MCF 10A (cell line): ENCODE measurements around the gene DNAJB7. TPM values are rescaled to one million over a fixed set of nuclear protein-coding genes. Genes with fewer than 3 reads are reported as not detected.
"Not testable (repeated sequence)": the region's sequence is repeated elsewhere in the genome, so short reads cannot be mapped to it uniquely, and the experiment has no call there.

Source experiments
- BruUV-seq: library from RNA; stranded (reverse); fragments of 400-500 nt; replicated peaks from 2 replicates; lab custom pipeline; 2021; lab: Mats Ljungman, UMichigan
- CTCF ChIA-PET: fragments of 300-600 bp; sonication (Branson Sonifier 250); formaldehyde crosslinking; extraction: SDS; loops from one replicate; lab custom pipeline; 2021; ENCODE audit warnings: antibody characterized with exemption, inconsistent platforms; lab: Yijun Ruan, JAX
- POLR2A ChIA-PET: fragments of 300-600, 350-650 bp; sonication (Branson Sonifier 250); formaldehyde crosslinking; extraction: SDS; loops from one replicate; lab custom pipeline; 2020; ENCODE audit warnings: antibody characterized with exemption, inconsistent platforms; lab: Yijun Ruan, JAX
- DNase-seq: peaks from one replicate; pipeline ENCODE4 v3.0.0-alpha.2; 2018; ENCODE audit not compliant: unreplicated experiment
- H3K27ac Mint-ChIP-seq: one replicate; pipeline ENCODE4 v1.8.0; 2022; ENCODE audit warnings: mild to moderate bottlenecking, low read depth, mixed read lengths; ENCODE audit not compliant: unreplicated experiment
- H3K27me3 Mint-ChIP-seq: one replicate; pipeline ENCODE4 v1.8.0; 2022; ENCODE audit warnings: mixed read lengths; ENCODE audit not compliant: insufficient read depth, unreplicated experiment
- H3K36me3 Mint-ChIP-seq: one replicate; pipeline ENCODE4 v1.8.0; 2022; ENCODE audit warnings: mild to moderate bottlenecking, moderate library complexity, mixed read lengths; ENCODE audit not compliant: insufficient read depth, unreplicated experiment
- H3K4me1 Mint-ChIP-seq: one replicate; pipeline ENCODE4 v1.8.0; 2022; ENCODE audit warnings: mixed read lengths; ENCODE audit not compliant: insufficient read depth, unreplicated experiment
- H3K4me3 Mint-ChIP-seq: one replicate; pipeline ENCODE4 v1.8.0; 2022; ENCODE audit warnings: mild to moderate bottlenecking, moderate library complexity, mixed read lengths; ENCODE audit not compliant: unreplicated experiment
- H3K9me3 Mint-ChIP-seq: one replicate; pipeline ENCODE4 v1.8.0; 2022; ENCODE audit warnings: mixed read lengths; ENCODE audit not compliant: unreplicated experiment
- intact Hi-C: fragments of 100-400 bp; cut with micrococcal nuclease; formaldehyde crosslinking; loops from 2 replicates; pipeline ENCODE4 v1.14.1; 2022
- total RNA-seq: library from RNA; stranded (reverse); gene quantifications from 2 replicates; pipeline ENCODE4 v1.2.3, GENCODE V29; 2022
- TF ChIP-seq, protein P1 (sequence below): fragments of 200-600 bp; IDR thresholded peaks from one replicate; pipeline ENCODE4 v1.8.0; 2022; ENCODE audit warnings: antibody characterized with exemption, mild to moderate bottlenecking; ENCODE audit not compliant: unreplicated experiment

DNAJB7 gene
- total RNA-seq, 1 experiment from 2014 or later = not detected

DNA sequence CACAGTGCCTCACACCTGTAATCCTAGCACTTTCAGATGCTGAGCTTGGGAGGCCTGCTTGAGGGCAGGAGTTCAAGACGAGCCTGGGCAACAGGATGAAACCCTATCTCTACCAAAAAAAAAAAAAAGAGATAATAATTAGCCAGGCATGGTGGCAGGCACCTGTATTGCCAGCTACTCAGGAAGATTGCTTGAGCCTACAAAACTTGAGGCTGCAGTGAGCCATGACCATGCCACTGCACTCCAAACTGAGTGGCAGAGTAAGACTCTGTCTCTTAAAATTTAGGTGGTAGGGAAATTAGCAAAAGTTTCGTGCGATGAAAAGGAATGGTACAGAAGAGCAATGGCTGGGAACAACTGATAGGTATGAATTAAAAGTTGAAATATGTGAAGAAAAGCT, 23.4 kb downstream of the DNAJB7 start:
- POLR2A ChIA-PET = interaction anchor here (0.6 to 1.8 kb wide), 5 partner anchors 8 to 1318 kb away, joined by 3 to 8 read pairs (median 4); partner anchors contain the start of genes ATF4, ST13 and XPNPEP3
- H3K4me1 Mint-ChIP-seq = peaks cover 19% of the 10 kb centered on the region
- H3K9me3 Mint-ChIP-seq = no peaks in the 10 kb centered on the region
- BruUV-seq = no TSS peak
- intact Hi-C loops = no loop called here
- H3K27ac Mint-ChIP-seq = no peak overlapping the region
- no peak overlapping the region for H3K4me3 Mint-ChIP-seq
- no peak for DNase-seq
- TF ChIP-seq, protein P1, sequence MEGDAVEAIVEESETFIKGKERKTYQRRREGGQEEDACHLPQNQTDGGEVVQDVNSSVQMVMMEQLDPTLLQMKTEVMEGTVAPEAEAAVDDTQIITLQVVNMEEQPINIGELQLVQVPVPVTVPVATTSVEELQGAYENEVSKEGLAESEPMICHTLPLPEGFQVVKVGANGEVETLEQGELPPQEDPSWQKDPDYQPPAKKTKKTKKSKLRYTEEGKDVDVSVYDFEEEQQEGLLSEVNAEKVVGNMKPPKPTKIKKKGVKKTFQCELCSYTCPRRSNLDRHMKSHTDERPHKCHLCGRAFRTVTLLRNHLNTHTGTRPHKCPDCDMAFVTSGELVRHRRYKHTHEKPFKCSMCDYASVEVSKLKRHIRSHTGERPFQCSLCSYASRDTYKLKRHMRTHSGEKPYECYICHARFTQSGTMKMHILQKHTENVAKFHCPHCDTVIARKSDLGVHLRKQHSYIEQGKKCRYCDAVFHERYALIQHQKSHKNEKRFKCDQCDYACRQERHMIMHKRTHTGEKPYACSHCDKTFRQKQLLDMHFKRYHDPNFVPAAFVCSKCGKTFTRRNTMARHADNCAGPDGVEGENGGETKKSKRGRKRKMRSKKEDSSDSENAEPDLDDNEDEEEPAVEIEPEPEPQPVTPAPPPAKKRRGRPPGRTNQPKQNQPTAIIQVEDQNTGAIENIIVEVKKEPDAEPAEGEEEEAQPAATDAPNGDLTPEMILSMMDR = no peak
- peaks cover 100% of the 10 kb centered on the region for H3K36me3 Mint-ChIP-seq
- CTCF ChIA-PET = interaction anchor here (0.6 to 0.9 kb wide), 3 partner anchors 16 to 449 kb away, joined by 3 read pairs; no protein-coding TSS in a partner anchor
- no peaks in the 10 kb centered on the region for H3K27me3 Mint-ChIP-seq

GRCh38 chr22:40834619-40835018, 27.3 kb downstream of the DNAJB7 start:
- H3K4me3 Mint-ChIP-seq = no peak overlapping the region
- H3K27ac Mint-ChIP-seq = no peak overlapping the region
- ChIA-PET POLR2A (interaction anchor here (1.3 to 3.9 kb wide), 5 partner anchors 10 to 22 kb away, joined by 3 to 11 read pairs (median 4); partner anchors contain the start of genes SLC25A17, ST13 and XPNPEP3), CTCF (interaction anchor here (0.6 to 2.2 kb wide), 4 partner anchors 16 to 401 kb away, joined by 3 to 7 read pairs (median 3); partner anchors contain the start of gene SLC25A17)
- TF ChIP-seq, protein P1 = no peak
- intact Hi-C loops = no loop called here
- BruUV-seq = no TSS peak
- no peaks in the 10 kb centered on the region for H3K9me3 Mint-ChIP-seq
- H3K4me1 Mint-ChIP-seq = no peaks in the 10 kb centered on the region
- peaks cover 100% of the 10 kb centered on the region for H3K36me3 Mint-ChIP-seq
- DNase-seq = no peak
- no peaks in the 10 kb centered on the region for H3K27me3 Mint-ChIP-seq

GRCh38 chr22:40829131-40829530, 32.8 kb downstream of the DNAJB7 start:
- POLR2A ChIA-PET = interaction anchor here (1.1 kb wide), 1 partner anchor 9 kb away, joined by 4 read pairs; the partner anchor contains the start of gene SLC25A17
- CTCF ChIA-PET = no interaction called here
- H3K9me3 Mint-ChIP-seq = no peaks in the 10 kb centered on the region
- H3K4me1 Mint-ChIP-seq = no peaks in the 10 kb centered on the region
- no TSS peak for BruUV-seq
- peak overlapping the region; percentile 63 for H3K27ac Mint-ChIP-seq
- DNase-seq = no peak
- H3K36me3 Mint-ChIP-seq = peaks cover 99% of the 10 kb centered on the region
- no peaks in the 10 kb centered on the region for H3K27me3 Mint-ChIP-seq
- no peak overlapping the region for H3K4me3 Mint-ChIP-seq
- intact Hi-C loops = no loop called here
- TF ChIP-seq, protein P1 = no peak

DNA sequence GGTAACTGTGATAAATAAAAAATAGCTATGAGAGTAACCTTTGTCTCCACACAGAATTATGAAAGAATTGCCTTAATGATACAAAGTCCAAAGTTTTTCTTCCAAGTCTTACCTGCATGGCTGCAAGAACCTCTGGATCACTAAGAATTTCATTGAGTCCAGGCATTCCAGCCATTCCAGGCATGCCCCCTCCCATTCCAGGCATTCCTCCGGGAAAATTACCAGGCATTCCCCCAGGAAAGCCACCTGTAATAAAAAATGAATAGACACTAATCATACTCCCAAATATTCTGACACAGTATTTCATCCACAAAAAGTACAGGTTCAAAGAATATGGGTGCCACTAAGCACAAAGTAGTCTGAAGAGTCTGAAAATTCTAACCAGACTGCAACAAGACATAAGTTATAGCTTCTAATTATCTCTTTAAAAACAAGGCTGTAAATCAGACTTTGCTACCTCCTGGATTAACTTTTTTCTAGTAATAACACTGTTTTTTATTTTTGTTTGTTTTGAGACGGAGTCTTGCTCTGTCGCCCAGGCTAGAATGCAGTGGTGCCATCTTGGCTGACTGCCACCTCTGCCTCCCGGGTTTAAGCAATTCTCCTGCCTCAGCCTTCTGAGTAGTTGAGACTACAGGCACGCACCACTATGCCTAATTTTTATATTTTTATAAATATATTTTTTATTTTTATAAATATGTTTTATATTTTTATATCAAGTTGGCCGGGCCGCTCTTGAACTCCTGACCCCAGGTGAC, 34.8 kb downstream of the DNAJB7 start:
- peak; percentile 20 for DNase-seq
- Mint-ChIP-seq H3K27ac (peak overlapping the region; percentile 35), H3K4me1 (no peaks in the 10 kb centered on the region), H3K27me3 (no peaks in the 10 kb centered on the region), H3K9me3 (no peaks in the 10 kb centered on the region), H3K36me3 (peaks cover 97% of the 10 kb centered on the region), H3K4me3 (no peak overlapping the region)
- TF ChIP-seq, protein P1 = no peak
- BruUV-seq = no TSS peak
- POLR2A ChIA-PET = no interaction called here
- intact Hi-C loops = no loop called here
- CTCF ChIA-PET = interaction anchor here (0.7 kb wide), 1 partner anchor 88 kb away, joined by 5 read pairs; no protein-coding TSS in a partner anchor

GRCh38 chr22:40826292-40826691, 35.6 kb downstream of the DNAJB7 start:
- BruUV-seq = TSS peak; percentile 92
- intact Hi-C loops, H3K9me3 Mint-ChIP-seq, POLR2A ChIA-PET, H3K27ac Mint-ChIP-seq, DNase-seq, CTCF ChIA-PET, H3K27me3 Mint-ChIP-seq, H3K4me3 Mint-ChIP-seq, H3K4me1 Mint-ChIP-seq: not testable (repeated sequence)
- peaks cover 89% of the 10 kb centered on the region for H3K36me3 Mint-ChIP-seq
